Neural cell (in vitro differentiated cells): ENCODE measurements around the gene ADGRF5. TPM values are rescaled to one million over a fixed set of nuclear protein-coding genes. Genes with fewer than 3 reads are reported as not detected.

Experiments used
- H2AFZ ChIP-seq: fragments of 200-600, 300-800 bp; sonication (generic), shearing (Covaris generic); 2 replicates; pipeline ENCODE4 v1.6.0; 2014; ENCODE audit warnings: low read depth, mild to moderate bottlenecking, antibody characterized with exemption, low read length, moderate library complexity
- H3F3A ChIP-seq: fragments of 200-600 bp; shearing (Covaris generic); 2 replicates; pipeline ENCODE4 v1.6.1; 2016; ENCODE audit warnings: mild to moderate bottlenecking, moderate library complexity, mixed read lengths, antibody characterized with exemption, low read length; ENCODE audit not compliant: insufficient read depth, poor library complexity, severe bottlenecking
- H3K27ac ChIP-seq: fragments of 200-600, 300-800 bp; sonication (generic), shearing (Covaris generic); 2 replicates; pipeline ENCODE4 v1.5.1; 2014; ENCODE audit warnings: mild to moderate bottlenecking, low read length, moderate library complexity
- H3K27me3 ChIP-seq: fragments of 300-800, 200-600 bp; sonication (generic), shearing (Covaris generic); 2 replicates; pipeline ENCODE4 v1.6.0; 2014; ENCODE audit warnings: mild to moderate bottlenecking, low read depth, low read length, moderate library complexity; ENCODE audit not compliant: insufficient read depth
- H3K36me3 ChIP-seq: fragments of 300-800, 200-600 bp; sonication (generic), shearing (Covaris generic); 2 replicates; pipeline ENCODE4 v1.5.1; 2014; ENCODE audit warnings: mild to moderate bottlenecking, antibody characterized with exemption, low read length, moderate library complexity; ENCODE audit not compliant: insufficient read depth
- H3K4me2 ChIP-seq: fragments of 300-800, 200-600 bp; sonication (generic), shearing (Covaris generic); 2 replicates; pipeline ENCODE4 v1.6.0; 2014; ENCODE audit warnings: mild to moderate bottlenecking, low read length
- H3K4me3 ChIP-seq: fragments of 300-800, 200-600 bp; sonication (generic), shearing (Covaris generic); 2 replicates; pipeline ENCODE4 v1.5.1; 2014; ENCODE audit warnings: mild to moderate bottlenecking, low read length, moderate library complexity
- H3K79me2 ChIP-seq: fragments of 200-600 bp; shearing (Covaris generic); replicated peaks from 2 replicates; pipeline ENCODE4 v1.6.0; 2014; ENCODE audit warnings: mild to moderate bottlenecking, low read length, moderate library complexity; ENCODE audit not compliant: insufficient read depth
- H3K9ac ChIP-seq: fragments of 300-800, 200-600 bp; sonication (generic), shearing (Covaris generic); 2 replicates; pipeline ENCODE4 v1.6.1; 2016; ENCODE audit warnings: mild to moderate bottlenecking, low read length, mixed read lengths
- H3K9me2 ChIP-seq: fragments of 200-600 bp; shearing (Covaris generic); 2 replicates; pipeline ENCODE4 v1.6.1; 2016; ENCODE audit warnings: mild to moderate bottlenecking, low read length, mixed read lengths; ENCODE audit not compliant: insufficient read depth
- H3K9me3 ChIP-seq: fragments of 200-600, 300-800 bp; sonication (generic), shearing (Covaris generic); 2 replicates; pipeline ENCODE4 v1.6.1; 2016; ENCODE audit warnings: mild to moderate bottlenecking, mixed run types, low read length, moderate library complexity, mixed read lengths
- H4K20me1 ChIP-seq: fragments of 200-600 bp; shearing (Covaris generic); 2 replicates; pipeline ENCODE4 v1.6.1; 2016; ENCODE audit warnings: mild to moderate bottlenecking, mixed run types; ENCODE audit not compliant: insufficient read depth
- CTCF ChIP-seq: fragments of 450-650 bp; IDR thresholded peaks from 2 replicates; pipeline ENCODE4 v1.5.1; 2014; ENCODE audit warnings: antibody characterized with exemption, mild to moderate bottlenecking, moderate library complexity; ENCODE audit not compliant: poor library complexity, severe bottlenecking
- EP300 ChIP-seq: fragments of 450-650 bp; conservative IDR thresholded peaks from 2 replicates; pipeline ENCODE4 v1.6.1; 2014; ENCODE audit warnings: antibody characterized with exemption, mild to moderate bottlenecking, moderate library complexity; ENCODE audit not compliant: poor library complexity, severe bottlenecking
- EZH2 ChIP-seq: fragments of 200-600, 300-800 bp; shearing (Covaris generic), sonication (generic); IDR thresholded peaks from 2 replicates; pipeline ENCODE4 v1.6.1; 2014; ENCODE audit warnings: antibody characterized with exemption, low read length, borderline replicate concordance, mild to moderate bottlenecking; ENCODE audit not compliant: insufficient read depth, poor library complexity, severe bottlenecking
- MXI1 ChIP-seq: fragments of 450-650 bp; conservative IDR thresholded peaks from 2 replicates; pipeline ENCODE4 v1.6.1; 2014; ENCODE audit warnings: antibody characterized with exemption, mild to moderate bottlenecking; ENCODE audit not compliant: poor library complexity, severe bottlenecking
- POLR2AphosphoS5 ChIP-seq: IDR thresholded peaks from 2 replicates; pipeline ENCODE4 v1.6.1; 2012
- RAD21 ChIP-seq: fragments of 450-650 bp; conservative IDR thresholded peaks from 2 replicates; pipeline ENCODE4 v1.6.1; 2014; ENCODE audit warnings: antibody characterized with exemption, mild to moderate bottlenecking, moderate library complexity
- SMC3 ChIP-seq: fragments of 450-650 bp; conservative IDR thresholded peaks from 2 replicates; pipeline ENCODE4 v1.6.1; 2014; ENCODE audit warnings: antibody characterized with exemption, mild to moderate bottlenecking, moderate library complexity; ENCODE audit not compliant: poor library complexity
- TAF1 ChIP-seq: IDR thresholded peaks from 2 replicates; pipeline ENCODE4 v1.6.1; 2012; ENCODE audit warnings: low read depth
- polyA plus RNA-seq: library from polyadenylated mRNA; depleted of rRNA; stranded (reverse); fragments of >200 nt; gene quantifications from 2 replicates; pipeline ENCODE4 v1.2.3, GENCODE V29; 2014
- TF ChIP-seq, protein P1 (sequence below): IDR thresholded peaks from 2 replicates; pipeline ENCODE4 v1.6.1; 2012; ENCODE audit warnings: borderline replicate concordance

Gene ADGRF5
- polyA plus RNA-seq, 1 donor from 2014 or later = not detected

- H3K27ac ChIP-seq = no peak overlapping the region
- no peak overlapping the region for H3K4me3 ChIP-seq
- no peaks in the 10 kb centered on the region for H3K79me2 ChIP-seq
- no peaks in the 10 kb centered on the region for H3K36me3 ChIP-seq
- TF ChIP-seq MXI1 (no peak), SMC3 (no peak), RAD21 (no peak), TAF1 (no peak), POLR2AphosphoS5 (no peak), CTCF (no peak), EP300 (no peak), EZH2 (no peak)
- TF ChIP-seq, protein P1, sequence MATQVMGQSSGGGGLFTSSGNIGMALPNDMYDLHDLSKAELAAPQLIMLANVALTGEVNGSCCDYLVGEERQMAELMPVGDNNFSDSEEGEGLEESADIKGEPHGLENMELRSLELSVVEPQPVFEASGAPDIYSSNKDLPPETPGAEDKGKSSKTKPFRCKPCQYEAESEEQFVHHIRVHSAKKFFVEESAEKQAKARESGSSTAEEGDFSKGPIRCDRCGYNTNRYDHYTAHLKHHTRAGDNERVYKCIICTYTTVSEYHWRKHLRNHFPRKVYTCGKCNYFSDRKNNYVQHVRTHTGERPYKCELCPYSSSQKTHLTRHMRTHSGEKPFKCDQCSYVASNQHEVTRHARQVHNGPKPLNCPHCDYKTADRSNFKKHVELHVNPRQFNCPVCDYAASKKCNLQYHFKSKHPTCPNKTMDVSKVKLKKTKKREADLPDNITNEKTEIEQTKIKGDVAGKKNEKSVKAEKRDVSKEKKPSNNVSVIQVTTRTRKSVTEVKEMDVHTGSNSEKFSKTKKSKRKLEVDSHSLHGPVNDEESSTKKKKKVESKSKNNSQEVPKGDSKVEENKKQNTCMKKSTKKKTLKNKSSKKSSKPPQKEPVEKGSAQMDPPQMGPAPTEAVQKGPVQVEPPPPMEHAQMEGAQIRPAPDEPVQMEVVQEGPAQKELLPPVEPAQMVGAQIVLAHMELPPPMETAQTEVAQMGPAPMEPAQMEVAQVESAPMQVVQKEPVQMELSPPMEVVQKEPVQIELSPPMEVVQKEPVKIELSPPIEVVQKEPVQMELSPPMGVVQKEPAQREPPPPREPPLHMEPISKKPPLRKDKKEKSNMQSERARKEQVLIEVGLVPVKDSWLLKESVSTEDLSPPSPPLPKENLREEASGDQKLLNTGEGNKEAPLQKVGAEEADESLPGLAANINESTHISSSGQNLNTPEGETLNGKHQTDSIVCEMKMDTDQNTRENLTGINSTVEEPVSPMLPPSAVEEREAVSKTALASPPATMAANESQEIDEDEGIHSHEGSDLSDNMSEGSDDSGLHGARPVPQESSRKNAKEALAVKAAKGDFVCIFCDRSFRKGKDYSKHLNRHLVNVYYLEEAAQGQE = no peak
- no peak overlapping the region for H3K4me2 ChIP-seq
- no peak overlapping the region for H3K9ac ChIP-seq
- no peaks in the 10 kb centered on the region for H3K9me2 ChIP-seq
- H2AFZ ChIP-seq = no peak overlapping the region
- H3K27me3 ChIP-seq = no peaks in the 10 kb centered on the region
- no peaks in the 10 kb centered on the region for H3K9me3 ChIP-seq
- no peaks in the 10 kb centered on the region for H3F3A ChIP-seq
- no peaks in the 10 kb centered on the region for H4K20me1 ChIP-seq
Measured at GRCh38 chr6:46961711-46962110, 40.0 kb upstream of the ADGRF5 start.

DNA sequence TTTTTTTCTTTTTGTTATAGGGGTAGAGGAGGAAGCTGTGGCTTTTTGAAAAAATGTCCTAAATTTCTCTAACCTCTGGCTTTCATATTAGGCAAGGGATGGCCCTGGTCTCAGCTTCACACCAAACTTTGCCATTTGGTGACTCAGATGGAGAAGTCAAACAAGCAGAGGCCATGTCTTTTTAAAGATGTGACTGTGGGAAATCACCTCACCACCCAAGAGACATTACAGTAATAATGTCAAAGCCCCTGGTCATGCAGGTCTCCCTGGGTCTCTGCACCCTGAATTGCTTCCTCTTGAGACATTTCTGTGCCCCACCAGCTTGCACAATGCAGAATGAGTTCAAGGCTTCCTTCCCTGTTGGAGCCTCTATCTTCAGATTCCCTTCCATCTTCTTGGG is 39.5 kb upstream of the ADGRF5 start:
- H3K9me3 ChIP-seq = no peaks in the 10 kb centered on the region
- no peak overlapping the region for H3K4me2 ChIP-seq
- H3K36me3 ChIP-seq = no peaks in the 10 kb centered on the region
- no peak overlapping the region for H3K9ac ChIP-seq
- no peak overlapping the region for H3K4me3 ChIP-seq
- no peak overlapping the region for H3K27ac ChIP-seq
- TF ChIP-seq RAD21 = no peak
- no peak for TF ChIP-seq MXI1
- TF ChIP-seq CTCF = no peak
- no peak for TF ChIP-seq SMC3
- no peak for TF ChIP-seq POLR2AphosphoS5
- TF ChIP-seq, protein P1 = no peak
- TF ChIP-seq EZH2 = no peak
- no peak for TF ChIP-seq EP300
- no peak for TF ChIP-seq TAF1
- H3K27me3 ChIP-seq = no peaks in the 10 kb centered on the region
- no peaks in the 10 kb centered on the region for H3K9me2 ChIP-seq
- no peak overlapping the region for H2AFZ ChIP-seq
- no peaks in the 10 kb centered on the region for H4K20me1 ChIP-seq
- no peaks in the 10 kb centered on the region for H3F3A ChIP-seq
- no peaks in the 10 kb centered on the region for H3K79me2 ChIP-seq
